Esophagus muscularis mucosa (tissue), 4 donors: ENCODE data around the gene SEMA6A. TPM values are rescaled to one million over a fixed set of nuclear protein-coding genes. Genes with fewer than 3 reads are reported as not detected.
A peak's percentile ranks its signal among the peaks of the same experiment; 100 is the strongest.

Experiments used
- DNase-seq: peaks from one replicate; pipeline ENCODE4 v3.0.0-alpha.2; 2017; ENCODE audit errors: extremely low spot score
- H3K27ac ChIP-seq, 4 donors: fragments of 200-600 bp; sonication (generic); replicated peaks in 1 of 4; 1 replicate in 3 of 4; 2 replicates in 1 of 4; pipeline ENCODE4 v1.5.1; 2016 to 2019; ENCODE audit warnings: mild to moderate bottlenecking in 1 of 4
- H3K27me3 ChIP-seq, 4 donors: fragments of 200-600 bp; sonication (generic); one replicate each; pipeline versions ENCODE4 v1.5.1 to v1.6.0; 2016 to 2019
- H3K36me3 ChIP-seq, 4 donors: fragments of 200-600 bp; sonication (generic); one replicate each; pipeline ENCODE4 v1.5.1; 2016 to 2019
- H3K4me1 ChIP-seq, 4 donors: fragments of 200-600 bp; sonication (generic); one replicate each; pipeline ENCODE4 v1.5.1; 2016 to 2019
- H3K4me3 ChIP-seq, 4 donors: fragments of 200-600 bp; sonication (generic); 1 replicate in 2 of 4; 2 replicates in 2 of 4; pipeline ENCODE4 v1.5.1; 2016 to 2019; ENCODE audit warnings: mild to moderate bottlenecking in 4 of 4, moderate library complexity in 1 of 4
- H3K9me3 ChIP-seq, 4 donors: fragments of 200-600 bp; sonication (generic); 1 replicate in 3 of 4; 2 replicates in 1 of 4; pipeline ENCODE4 v1.5.1; 2016 to 2019
- EP300 ChIP-seq: sonication (generic); formaldehyde crosslinking; IDR thresholded peaks from one replicate; pipeline ENCODE4 v1.6.1; 2017; ENCODE audit warnings: antibody characterized with exemption
- POLR2A ChIP-seq: fragments of 450-650 bp; IDR thresholded peaks from one replicate; pipeline ENCODE4 v1.6.1; 2017; ENCODE audit warnings: antibody characterized with exemption, moderate library complexity, mild to moderate bottlenecking, low read depth
- POLR2AphosphoS5 ChIP-seq, 2 donors: sonication (generic); formaldehyde crosslinking; IDR thresholded peaks; one replicate each; pipeline ENCODE4 v1.6.1; 2017; ENCODE audit warnings: antibody characterized with exemption in 2 of 2
- WGBS: methylation state at CpG from one replicate; pipeline ENCODE4 v1.1.5; 2018; 5-methylcytosine and 5-hydroxymethylcytosine counted together
- intact Hi-C: fragments of 100-400 bp; cut with DNase I; formaldehyde crosslinking; loops from one replicate; pipeline ENCODE4 v1.15.1; 2023
- total RNA-seq, 4 donors: library from RNA; depleted of rRNA; stranded (reverse); fragments of >200 nt; gene quantifications; one replicate each; pipeline versions ENCODE4 v1.1.0 to v1.2.1, GENCODE V29; 2016
- TF ChIP-seq, protein P1 (sequence below), 3 experiments: fragments of 200-600 bp in 2 of 3; fragments of 450-650 bp in 1 of 3; sonication (generic) in 2 of 3; IDR thresholded peaks; one replicate each; pipeline ENCODE4 v1.5.1; 2017 to 2019; ENCODE audit warnings: antibody characterized with exemption in 3 of 3, mild to moderate bottlenecking in 2 of 3, moderate library complexity in 1 of 3

Gene SEMA6A
- total RNA-seq, 4 donors from 2014 or later: 10.9 to 20.9 (median 14.3) TPM

DNA sequence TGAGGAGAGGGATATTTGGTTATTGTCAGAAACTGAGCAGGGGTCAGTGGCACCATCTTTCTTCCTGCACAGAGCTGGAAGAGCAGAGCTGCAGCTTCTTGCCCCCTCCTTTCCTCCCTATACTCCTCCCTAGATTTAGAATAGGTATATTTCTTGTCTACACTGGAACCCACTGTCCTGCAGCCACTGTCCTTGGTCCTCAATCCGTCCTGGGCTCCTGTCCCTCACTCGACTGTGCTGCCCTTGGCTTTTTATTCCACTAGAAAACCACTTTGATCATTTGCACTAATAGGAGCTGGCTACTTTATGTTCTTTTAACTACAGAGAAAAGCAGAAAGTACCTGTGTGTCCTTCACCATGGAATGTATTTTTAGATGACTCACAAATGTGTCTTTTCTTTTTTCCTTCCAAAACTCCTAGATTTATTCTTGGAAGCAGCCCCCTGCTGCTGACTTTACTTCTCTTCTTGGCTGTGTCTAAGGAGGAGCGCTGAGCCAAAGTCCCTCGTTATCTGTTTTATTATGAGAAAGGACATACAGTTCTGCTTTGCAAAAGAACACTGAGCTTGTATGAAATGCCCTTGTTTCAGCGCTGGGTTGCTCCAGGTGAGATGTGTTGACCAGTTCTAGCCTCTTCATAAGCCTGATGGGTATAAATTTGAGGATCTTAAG lies 150.9 kb downstream of the SEMA6A start:
- Histone ChIP-seq H3K27ac (no peak overlapping the region), H3K4me3 (no peak overlapping the region), H3K36me3 (no peaks in the 10 kb centered on the region), H3K4me1 (peaks cover 0 to 4% (median 0%) of the 10 kb centered on the region in 4 donors), H3K9me3 (no peaks in the 10 kb centered on the region), H3K27me3 (no peaks in the 10 kb centered on the region)
- TF ChIP-seq, protein P1, sequence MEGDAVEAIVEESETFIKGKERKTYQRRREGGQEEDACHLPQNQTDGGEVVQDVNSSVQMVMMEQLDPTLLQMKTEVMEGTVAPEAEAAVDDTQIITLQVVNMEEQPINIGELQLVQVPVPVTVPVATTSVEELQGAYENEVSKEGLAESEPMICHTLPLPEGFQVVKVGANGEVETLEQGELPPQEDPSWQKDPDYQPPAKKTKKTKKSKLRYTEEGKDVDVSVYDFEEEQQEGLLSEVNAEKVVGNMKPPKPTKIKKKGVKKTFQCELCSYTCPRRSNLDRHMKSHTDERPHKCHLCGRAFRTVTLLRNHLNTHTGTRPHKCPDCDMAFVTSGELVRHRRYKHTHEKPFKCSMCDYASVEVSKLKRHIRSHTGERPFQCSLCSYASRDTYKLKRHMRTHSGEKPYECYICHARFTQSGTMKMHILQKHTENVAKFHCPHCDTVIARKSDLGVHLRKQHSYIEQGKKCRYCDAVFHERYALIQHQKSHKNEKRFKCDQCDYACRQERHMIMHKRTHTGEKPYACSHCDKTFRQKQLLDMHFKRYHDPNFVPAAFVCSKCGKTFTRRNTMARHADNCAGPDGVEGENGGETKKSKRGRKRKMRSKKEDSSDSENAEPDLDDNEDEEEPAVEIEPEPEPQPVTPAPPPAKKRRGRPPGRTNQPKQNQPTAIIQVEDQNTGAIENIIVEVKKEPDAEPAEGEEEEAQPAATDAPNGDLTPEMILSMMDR (IDR thresholded peaks at IDR 0.05): no peak
- TF ChIP-seq EP300: no peak
- TF ChIP-seq POLR2A: no peak
- TF ChIP-seq POLR2AphosphoS5 (IDR thresholded peaks at IDR 0.05): no peak
- no peak for DNase-seq
- 88% methylated on average over 5 of the region's 5 CpGs for WGBS
- intact Hi-C loops: no loop called here

DNA sequence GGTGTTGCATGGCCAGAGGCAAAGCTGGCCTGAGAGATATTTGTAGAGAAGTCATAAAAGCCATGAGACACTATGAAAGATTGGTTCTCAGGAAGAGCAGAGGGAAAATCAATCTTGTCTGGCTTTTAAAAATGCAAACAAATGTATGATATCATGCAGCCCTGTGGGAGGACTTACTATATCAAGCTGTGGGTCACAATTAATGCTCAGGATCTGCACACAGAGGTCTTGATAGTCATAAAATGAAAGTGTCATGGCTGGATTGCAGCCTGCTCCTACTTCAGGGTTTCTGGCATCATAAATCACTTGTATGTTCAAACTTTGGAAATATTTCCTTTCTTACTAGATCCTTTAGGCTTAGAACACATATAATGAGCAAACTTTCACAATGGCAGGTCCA lies 151.5 kb downstream of the SEMA6A start:
- Histone ChIP-seq H3K4me1 (no peaks in the 10 kb centered on the region), H3K27me3 (no peaks in the 10 kb centered on the region), H3K9me3 (no peaks in the 10 kb centered on the region), H3K27ac (no peak overlapping the region), H3K4me3 (no peak overlapping the region), H3K36me3 (no peaks in the 10 kb centered on the region)
- TF ChIP-seq, protein P1 (IDR thresholded peaks at IDR 0.05): no peak
- TF ChIP-seq POLR2A (no peak), EP300 (no peak), POLR2AphosphoS5 (IDR thresholded peaks at IDR 0.05) (no peak)
- no peak for DNase-seq
- intact Hi-C loops: no loop called here

DNA sequence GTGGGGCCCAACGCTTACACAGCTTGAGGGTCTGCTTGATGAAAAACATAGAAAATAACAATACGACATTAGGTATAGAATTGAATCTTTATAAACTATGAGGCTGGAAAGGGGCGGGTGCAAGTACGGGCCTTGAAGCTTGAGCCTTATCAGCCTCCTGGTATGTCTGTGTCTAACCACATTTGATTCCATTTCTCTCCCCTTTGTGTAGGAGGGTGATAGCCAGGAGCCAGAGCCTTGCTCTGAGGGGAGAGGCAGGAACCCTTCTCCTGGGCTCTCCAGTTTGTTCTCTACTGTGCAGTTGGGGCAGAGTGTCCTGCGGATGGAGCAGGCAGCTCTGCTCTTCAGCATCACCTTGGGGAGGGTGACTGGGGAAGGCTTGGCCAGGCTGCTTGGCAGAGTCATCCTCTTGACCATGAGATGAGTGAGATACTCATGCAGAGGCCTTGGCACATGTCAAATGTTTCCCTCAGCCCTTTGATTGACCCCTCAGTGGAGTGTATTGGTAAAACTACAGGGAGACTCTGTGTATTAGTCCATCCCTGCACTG lies 153.5 kb downstream of the SEMA6A start:
- Histone ChIP-seq H3K4me3 (no peak overlapping the region), H3K27ac (no peak overlapping the region), H3K36me3 (no peaks in the 10 kb centered on the region), H3K9me3 (no peaks in the 10 kb centered on the region), H3K4me1 (no peaks in the 10 kb centered on the region), H3K27me3 (no peaks in the 10 kb centered on the region)
- intact Hi-C loops: no loop called here
- TF ChIP-seq, protein P1 (IDR thresholded peaks at IDR 0.05): no peak
- no peak for TF ChIP-seq EP300
- TF ChIP-seq POLR2AphosphoS5 (IDR thresholded peaks at IDR 0.05): no peak
- TF ChIP-seq POLR2A: no peak
- 92% methylated on average over 5 of the region's 5 CpGs for WGBS
- no peak for DNase-seq

DNA sequence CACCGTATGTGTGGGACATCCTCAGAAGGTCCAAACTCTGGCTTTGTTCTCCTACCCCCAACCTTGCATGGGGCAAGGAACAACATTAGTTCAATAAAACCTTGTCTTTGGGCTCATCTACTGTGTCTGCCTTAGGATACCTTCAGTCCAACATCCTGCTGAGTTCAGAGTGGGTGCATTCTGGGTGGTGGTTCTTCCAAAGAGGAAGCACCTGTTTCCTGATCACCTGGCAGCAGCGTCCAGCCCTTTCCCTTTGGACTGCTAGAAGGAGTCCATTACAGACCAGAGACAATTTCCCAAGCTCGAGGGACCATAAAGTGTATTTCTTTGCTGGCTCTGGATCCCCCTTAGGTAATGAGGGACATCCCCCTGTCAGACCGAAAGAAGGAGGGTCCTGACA lies 154.1 kb downstream of the SEMA6A start:
- TF ChIP-seq, protein P1 (IDR thresholded peaks at IDR 0.05): no peak
- peak in 1 of 2 donors; percentile 36 for TF ChIP-seq POLR2AphosphoS5 (IDR thresholded peaks at IDR 0.05)
- H3K4me3 ChIP-seq: no peak overlapping the region
- no peaks in the 10 kb centered on the region for H3K27me3 ChIP-seq
- no peaks in the 10 kb centered on the region for H3K4me1 ChIP-seq
- WGBS: 80% methylated on average over 4 of the region's 4 CpGs
- no peaks in the 10 kb centered on the region for H3K36me3 ChIP-seq
- no peak for DNase-seq
- H3K9me3 ChIP-seq: no peaks in the 10 kb centered on the region
- H3K27ac ChIP-seq: no peak overlapping the region
- intact Hi-C loops: no loop called here

DNA sequence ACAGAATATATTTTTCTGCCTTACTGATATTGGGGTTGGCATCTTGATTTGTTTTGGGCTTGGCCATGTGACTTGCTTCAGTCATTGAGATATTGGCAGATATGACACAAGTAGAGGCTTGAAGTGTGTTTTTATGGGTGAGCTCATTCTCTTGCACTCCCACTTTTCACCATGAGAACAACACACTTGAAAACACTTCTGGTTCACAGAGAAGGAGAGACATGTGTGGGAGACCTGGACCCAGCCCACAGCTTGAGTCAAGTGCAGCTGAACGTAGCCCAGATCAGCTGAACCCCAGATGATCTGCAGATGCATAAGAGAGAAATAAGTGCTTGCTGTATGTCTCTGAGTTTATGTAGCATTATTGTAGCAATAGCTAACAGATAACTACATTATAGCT lies 155.4 kb downstream of the SEMA6A start:
- no peaks in the 10 kb centered on the region for H3K4me1 ChIP-seq
- H3K27ac ChIP-seq: no peak overlapping the region
- no peak overlapping the region for H3K4me3 ChIP-seq
- TF ChIP-seq EP300: no peak
- H3K27me3 ChIP-seq: no peaks in the 10 kb centered on the region
- no peak for DNase-seq
- no peaks in the 10 kb centered on the region for H3K9me3 ChIP-seq
- WGBS: 87% methylated on average over 1 of the region's 1 CpG
- intact Hi-C loops: no loop called here
- H3K36me3 ChIP-seq: no peaks in the 10 kb centered on the region
